Loucy (cell line): ENCODE data around the gene BRIP1.

Source experiments
- H2AFZ ChIP-seq: fragments of 200-600 bp; sonication (generic); 2 replicates; pipeline ENCODE4 v1.6.0; 2016; ENCODE audit warnings: antibody characterized with exemption, mild to moderate bottlenecking, low read length, moderate library complexity
- H3F3A ChIP-seq: fragments of 200-600 bp; 2 replicates; pipeline ENCODE4 v1.6.0; 2016; ENCODE audit warnings: antibody characterized with exemption, low read depth, mild to moderate bottlenecking
- H3K27me3 ChIP-seq: fragments of 200-600 bp; sonication (generic); 2 replicates; pipeline ENCODE4 v1.6.1; 2014; ENCODE audit warnings: low read length, mild to moderate bottlenecking; ENCODE audit not compliant: insufficient read depth, poor library complexity, severe bottlenecking
- H3K36me3 ChIP-seq: fragments of 200-600 bp; sonication (generic); 2 replicates; pipeline ENCODE4 v1.6.1; 2016; ENCODE audit warnings: low read length; ENCODE audit not compliant: insufficient read depth
- H3K4me1 ChIP-seq: fragments of 200-600 bp; sonication (generic); 2 replicates; pipeline ENCODE4 v1.5.1; 2014; ENCODE audit warnings: low read length, mild to moderate bottlenecking; ENCODE audit not compliant: insufficient read depth, poor library complexity, severe bottlenecking
- H3K4me2 ChIP-seq: fragments of 200-600 bp; sonication (generic); 2 replicates; pipeline ENCODE4 v1.6.0; 2014; ENCODE audit warnings: antibody characterized with exemption, low read length, low read depth, mild to moderate bottlenecking; ENCODE audit not compliant: poor library complexity, severe bottlenecking
- H3K4me3 ChIP-seq: fragments of 200-600 bp; sonication (generic); 2 replicates; pipeline ENCODE4 v1.5.1; 2014; ENCODE audit warnings: low read length, mild to moderate bottlenecking, mixed read lengths; ENCODE audit not compliant: poor library complexity, severe bottlenecking
- H3K79me2 ChIP-seq: fragments of 200-600 bp; sonication (generic); 2 replicates; pipeline ENCODE4 v1.6.1; 2014; ENCODE audit warnings: low read length; ENCODE audit not compliant: insufficient read depth
- H3K9ac ChIP-seq: fragments of 200-600 bp; sonication (generic); 2 replicates; pipeline ENCODE4 v1.6.0; 2014; ENCODE audit warnings: mild to moderate bottlenecking, low read depth, low read length, moderate library complexity; ENCODE audit not compliant: poor library complexity, severe bottlenecking
- H3K9me2 ChIP-seq: fragments of 200-600 bp; sonication (generic); replicated peaks from 2 replicates; pipeline ENCODE4 v1.6.1; 2016; ENCODE audit warnings: low read depth, low read length, mixed read lengths
- H3K9me3 ChIP-seq: fragments of 200-600 bp; sonication (generic); 2 replicates; pipeline ENCODE4 v1.6.1; 2014; ENCODE audit warnings: mild to moderate bottlenecking, antibody characterized with exemption, low read length, low read depth; ENCODE audit not compliant: insufficient read depth
- H4K20me1 ChIP-seq: fragments of 200-600 bp; sonication (generic); 2 replicates; pipeline ENCODE4 v1.6.0; 2014; ENCODE audit warnings: antibody characterized with exemption, low read length, mild to moderate bottlenecking; ENCODE audit not compliant: insufficient read depth, poor library complexity, severe bottlenecking
- EZH2phosphoT487 ChIP-seq: fragments of 200-600 bp; IDR thresholded peaks from 2 replicates; pipeline ENCODE4 v1.6.1; 2018; ENCODE audit warnings: antibody characterized with exemption, mild to moderate bottlenecking, moderate library complexity, borderline replicate concordance
- TF ChIP-seq, protein P1 (sequence below): fragments of 200-600 bp; sonication (generic); conservative IDR thresholded peaks from 2 replicates; pipeline ENCODE4 v1.5.1; 2014; ENCODE audit warnings: mild to moderate bottlenecking, antibody characterized with exemption, low read length

The BRIP1 gene

DNA sequence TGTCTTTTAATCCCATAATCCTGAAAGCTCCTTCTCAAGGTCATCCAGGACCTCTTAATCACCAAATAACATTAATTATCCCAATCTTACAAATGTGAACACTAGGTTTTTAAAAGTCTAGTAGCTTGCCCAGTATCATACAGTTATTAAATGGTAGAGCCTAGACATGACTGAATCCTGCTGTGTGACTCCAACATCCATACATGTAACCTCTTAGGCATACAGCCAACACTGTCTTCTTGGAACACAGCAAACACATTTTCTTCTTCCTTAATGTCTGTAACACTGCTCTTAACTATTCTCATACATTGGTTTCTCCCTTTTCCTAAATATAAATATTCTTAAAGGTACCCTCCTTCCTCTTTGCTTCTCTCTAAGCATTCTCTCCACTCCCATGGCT, 13.7 kb downstream of the BRIP1 start:
- no peaks in the 10 kb centered on the region for H4K20me1 ChIP-seq
- H3K36me3 ChIP-seq: peaks cover 37% of the 10 kb centered on the region
- H3K4me2 ChIP-seq: no peak overlapping the region
- no peak overlapping the region for H3K9ac ChIP-seq
- H2AFZ ChIP-seq: no peak overlapping the region
- peaks cover 22% of the 10 kb centered on the region; the same call in 1 of the 2 replicates for H3K79me2 ChIP-seq
- no peaks in the 10 kb centered on the region for H3F3A ChIP-seq
- H3K4me3 ChIP-seq: no peak overlapping the region
- H3K9me2 ChIP-seq: no peaks in the 10 kb centered on the region
- H3K9me3 ChIP-seq: no peaks in the 10 kb centered on the region
- TF ChIP-seq, protein P1, sequence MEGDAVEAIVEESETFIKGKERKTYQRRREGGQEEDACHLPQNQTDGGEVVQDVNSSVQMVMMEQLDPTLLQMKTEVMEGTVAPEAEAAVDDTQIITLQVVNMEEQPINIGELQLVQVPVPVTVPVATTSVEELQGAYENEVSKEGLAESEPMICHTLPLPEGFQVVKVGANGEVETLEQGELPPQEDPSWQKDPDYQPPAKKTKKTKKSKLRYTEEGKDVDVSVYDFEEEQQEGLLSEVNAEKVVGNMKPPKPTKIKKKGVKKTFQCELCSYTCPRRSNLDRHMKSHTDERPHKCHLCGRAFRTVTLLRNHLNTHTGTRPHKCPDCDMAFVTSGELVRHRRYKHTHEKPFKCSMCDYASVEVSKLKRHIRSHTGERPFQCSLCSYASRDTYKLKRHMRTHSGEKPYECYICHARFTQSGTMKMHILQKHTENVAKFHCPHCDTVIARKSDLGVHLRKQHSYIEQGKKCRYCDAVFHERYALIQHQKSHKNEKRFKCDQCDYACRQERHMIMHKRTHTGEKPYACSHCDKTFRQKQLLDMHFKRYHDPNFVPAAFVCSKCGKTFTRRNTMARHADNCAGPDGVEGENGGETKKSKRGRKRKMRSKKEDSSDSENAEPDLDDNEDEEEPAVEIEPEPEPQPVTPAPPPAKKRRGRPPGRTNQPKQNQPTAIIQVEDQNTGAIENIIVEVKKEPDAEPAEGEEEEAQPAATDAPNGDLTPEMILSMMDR: no peak
- TF ChIP-seq EZH2phosphoT487: no peak
- no peaks in the 10 kb centered on the region for H3K27me3 ChIP-seq
- H3K4me1 ChIP-seq: peaks cover 11% of the 10 kb centered on the region

DNA sequence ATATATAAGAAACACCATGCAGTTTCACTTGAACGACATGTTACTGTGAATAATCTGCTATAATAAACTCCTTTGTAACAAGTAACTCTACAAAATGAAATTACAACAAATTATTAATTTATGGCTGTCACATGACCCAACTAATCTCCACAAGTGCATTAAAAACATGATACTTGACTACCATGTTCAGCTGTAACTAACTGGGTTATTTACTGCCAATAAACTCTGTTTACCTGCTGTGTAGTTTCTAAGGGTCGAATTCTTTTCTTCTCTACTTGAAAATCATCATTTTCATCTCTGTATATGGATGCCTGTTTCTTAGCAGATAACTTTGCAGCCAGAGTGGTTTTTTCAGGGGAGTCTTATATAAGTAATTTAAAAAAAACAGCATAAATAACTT, 14.4 kb downstream of the BRIP1 start:
- H3K4me2 ChIP-seq: no peak overlapping the region
- no peak overlapping the region for H3K9ac ChIP-seq
- no peaks in the 10 kb centered on the region for H4K20me1 ChIP-seq
- H3F3A ChIP-seq: no peaks in the 10 kb centered on the region
- H3K27me3 ChIP-seq: no peaks in the 10 kb centered on the region
- no peak overlapping the region for H3K4me3 ChIP-seq
- no peaks in the 10 kb centered on the region for H3K9me2 ChIP-seq
- H2AFZ ChIP-seq: no peak overlapping the region
- TF ChIP-seq EZH2phosphoT487: no peak
- TF ChIP-seq, protein P1: no peak
- peaks cover 5% of the 10 kb centered on the region for H3K4me1 ChIP-seq
- H3K9me3 ChIP-seq: no peaks in the 10 kb centered on the region
- H3K79me2 ChIP-seq: peaks cover 14% of the 10 kb centered on the region; the same call in 1 of the 2 replicates
- H3K36me3 ChIP-seq: peaks cover 45% of the 10 kb centered on the region

DNA sequence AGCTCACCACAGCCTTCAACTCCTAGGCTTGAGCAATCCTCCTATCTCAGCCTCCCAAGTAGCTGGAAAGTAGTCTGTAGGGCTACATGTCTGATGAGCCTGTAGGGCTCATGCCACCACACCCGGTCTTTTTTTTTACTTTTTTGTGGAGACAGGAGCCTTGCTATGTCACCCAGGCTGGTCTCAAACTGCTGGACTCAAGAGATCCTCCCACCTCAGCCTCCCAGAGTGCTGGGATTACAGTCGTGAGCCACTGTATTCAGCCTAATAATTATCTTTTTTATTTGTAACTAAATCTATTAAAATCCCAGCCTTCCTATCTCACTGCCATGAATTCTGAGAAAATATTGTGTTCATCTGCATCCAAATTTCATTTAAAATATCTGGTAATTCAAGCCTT, 15.1 kb downstream of the BRIP1 start:
- no peaks in the 10 kb centered on the region for H3F3A ChIP-seq
- H3K9me2 ChIP-seq: no peaks in the 10 kb centered on the region
- no peaks in the 10 kb centered on the region for H3K9me3 ChIP-seq
- no peak overlapping the region for H3K4me2 ChIP-seq
- no peak overlapping the region for H2AFZ ChIP-seq
- no peak overlapping the region for H3K4me3 ChIP-seq
- TF ChIP-seq, protein P1: no peak
- no peak for TF ChIP-seq EZH2phosphoT487
- H3K79me2 ChIP-seq: peaks cover 8% of the 10 kb centered on the region; the same call in 1 of the 2 replicates
- H3K9ac ChIP-seq: no peak overlapping the region
- peaks cover 49% of the 10 kb centered on the region for H3K36me3 ChIP-seq
- no peaks in the 10 kb centered on the region for H3K27me3 ChIP-seq
- no peaks in the 10 kb centered on the region for H4K20me1 ChIP-seq
- no peaks in the 10 kb centered on the region for H3K4me1 ChIP-seq
